ENCODE measurements around the gene GPRC5D. TPM values are rescaled to one million over a fixed set of nuclear protein-coding genes. Genes with fewer than 3 reads are reported as not detected.

The GPRC5D gene
- total RNA-seq, 1 donor from 2014 or later = not detected

DNA sequence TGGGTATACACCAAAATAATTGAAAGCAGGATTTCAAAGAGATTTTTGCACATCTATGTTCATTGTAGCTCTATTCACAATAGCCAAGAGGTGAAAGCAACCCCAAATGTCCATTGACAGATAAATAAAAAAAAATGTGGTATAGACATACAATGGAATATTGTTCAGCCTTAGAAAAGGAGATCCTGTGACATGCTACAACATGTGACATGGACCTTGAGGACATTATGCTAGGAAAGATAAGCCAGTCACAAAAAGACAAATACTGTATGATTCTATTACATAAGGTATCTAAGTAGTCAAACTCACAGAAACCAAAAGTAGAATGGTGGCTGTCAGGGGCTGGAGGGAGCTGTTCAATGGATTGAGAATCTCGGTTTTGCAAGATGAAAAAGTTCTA, 12.1 kb downstream of the GPRC5D start:
- intact Hi-C loops (cut with micrococcal nuclease) = no loop called here

DNA sequence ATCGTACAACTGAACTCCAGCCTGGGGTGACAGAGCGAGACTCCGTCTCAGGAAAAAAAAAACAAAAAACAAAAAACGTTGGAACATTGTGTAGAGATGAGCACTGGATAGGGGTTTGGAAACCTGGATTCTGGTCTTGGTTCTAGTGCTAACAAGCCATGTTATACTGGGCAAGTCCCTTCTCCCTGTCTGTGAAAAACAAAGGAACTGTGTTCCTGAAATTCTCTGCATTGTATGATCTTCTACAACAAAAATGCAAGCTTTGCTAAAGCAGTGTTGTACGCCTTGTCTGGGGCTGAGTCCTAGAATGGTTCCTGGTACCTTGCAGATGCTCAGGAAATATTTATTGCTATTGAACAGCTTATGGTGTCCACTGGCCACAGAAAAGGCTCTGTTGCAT, 13.4 kb downstream of the GPRC5D start:
- intact Hi-C loops (cut with micrococcal nuclease) = no loop called here

DNA sequence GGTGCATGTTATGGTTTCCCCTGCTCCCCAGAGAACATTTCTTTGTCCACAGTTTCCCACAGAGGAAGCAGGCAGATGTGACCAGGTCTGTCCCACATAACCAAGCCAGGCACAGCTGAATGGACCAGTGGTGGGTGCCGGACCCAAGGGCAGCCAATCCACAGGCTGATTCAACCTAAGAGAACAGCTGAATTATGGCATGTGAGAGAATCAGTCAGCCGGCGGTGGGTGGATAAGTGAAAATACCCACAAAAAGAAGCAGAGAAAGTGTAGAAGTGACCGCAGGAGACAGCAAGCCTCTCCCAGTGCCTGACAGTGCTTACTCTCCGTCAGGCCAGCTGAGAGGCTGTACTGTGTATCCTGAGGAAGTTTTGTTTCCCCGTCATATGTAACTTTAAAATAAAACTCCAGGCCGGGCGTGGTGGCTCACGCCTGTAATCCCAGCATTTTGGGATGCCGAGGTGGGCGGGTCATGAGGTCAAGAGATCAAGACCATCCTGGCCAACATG, 14.9 kb downstream of the GPRC5D start:
- intact Hi-C loops (cut with micrococcal nuclease) = no loop called here

DNA sequence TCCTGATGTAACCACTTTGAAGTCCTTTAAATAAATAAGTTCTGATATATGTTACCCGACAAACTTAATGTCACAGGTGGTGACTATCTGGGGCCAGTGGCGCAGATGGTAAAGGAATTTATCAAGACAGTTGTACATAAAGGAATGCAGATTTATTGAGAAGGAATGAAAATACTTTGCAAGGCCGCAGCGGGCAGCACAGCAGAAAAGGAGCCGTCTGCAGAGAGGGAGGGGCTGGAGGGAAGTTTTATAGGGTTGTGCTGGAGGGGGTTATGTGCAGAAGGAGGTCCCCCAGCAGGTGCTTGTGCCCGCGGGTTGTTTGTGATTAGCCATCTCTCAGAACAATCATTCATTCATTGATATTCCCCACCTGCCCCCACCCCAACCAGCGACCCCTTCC, 17.4 kb downstream of the GPRC5D start:
- intact Hi-C loops (cut with micrococcal nuclease) = no loop called here

DNA sequence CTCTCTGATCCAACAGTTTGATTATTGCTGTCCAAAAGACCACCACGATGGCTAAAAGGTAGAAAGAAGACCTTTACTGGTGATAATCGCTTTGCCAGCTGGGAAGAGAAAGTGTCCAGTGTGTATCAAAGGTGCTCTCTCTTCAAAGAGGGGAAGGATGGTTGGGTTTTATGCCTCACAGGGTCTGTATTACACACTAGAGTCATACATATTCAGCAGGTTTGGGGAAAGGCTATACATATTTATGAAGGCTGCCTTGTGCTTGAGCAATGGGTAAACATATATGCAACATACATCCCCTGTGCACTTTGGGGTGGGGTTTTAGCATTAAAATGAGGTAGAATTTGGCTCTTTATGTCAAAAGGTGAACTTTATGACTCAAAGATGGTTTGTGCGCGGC, 18.2 kb downstream of the GPRC5D start:
- intact Hi-C loops (cut with micrococcal nuclease) = no loop called here

DNA sequence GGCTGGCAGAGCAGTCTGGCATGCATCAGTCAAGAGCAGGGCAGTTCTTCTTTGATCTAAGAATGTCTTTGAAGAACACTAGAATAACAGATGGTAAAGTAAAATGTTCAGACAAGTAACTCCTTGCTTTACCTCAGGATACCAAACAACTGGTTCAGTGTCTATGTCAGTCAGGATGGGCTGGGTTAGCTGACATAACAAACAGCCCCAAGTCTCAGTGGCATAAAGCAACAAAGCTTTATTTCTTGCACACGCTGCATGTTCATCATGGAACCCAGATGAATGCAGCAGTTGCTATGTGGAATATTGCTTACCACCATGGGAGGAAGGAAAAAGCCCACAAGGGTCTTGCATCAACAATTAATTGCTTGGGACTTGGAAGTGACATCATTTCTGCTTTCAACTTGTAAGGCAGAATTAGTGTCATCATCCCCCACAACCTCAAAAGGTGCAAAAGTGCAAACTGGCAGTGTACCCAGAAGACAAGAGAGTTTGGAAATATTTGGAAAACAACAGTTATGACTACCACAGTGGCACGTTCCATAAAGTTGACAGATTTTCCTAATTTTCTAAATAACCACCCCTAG, 21.2 kb downstream of the GPRC5D start:
- intact Hi-C loops (cut with micrococcal nuclease) = no loop called here

DNA sequence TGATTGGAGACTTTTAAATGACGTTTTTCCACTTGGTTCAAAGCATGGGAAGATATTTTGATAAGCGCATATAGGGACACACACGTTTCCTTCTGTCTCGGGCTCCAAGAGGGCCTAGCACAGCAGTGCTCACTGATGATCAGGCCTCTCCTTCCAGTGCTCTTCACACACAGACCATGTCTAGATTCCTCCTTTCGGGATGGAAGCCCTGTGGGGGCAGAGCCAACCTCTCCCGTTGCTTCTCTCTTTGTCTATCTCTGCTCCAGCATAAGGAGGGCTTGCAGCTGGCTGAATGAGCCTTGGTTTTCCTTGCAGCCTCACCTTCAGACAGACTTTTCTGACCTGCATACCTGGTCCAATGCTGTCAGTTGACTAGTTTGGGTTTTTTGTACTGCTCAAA, 22.3 kb downstream of the GPRC5D start:
- intact Hi-C loops (cut with micrococcal nuclease) = no loop called here

DNA sequence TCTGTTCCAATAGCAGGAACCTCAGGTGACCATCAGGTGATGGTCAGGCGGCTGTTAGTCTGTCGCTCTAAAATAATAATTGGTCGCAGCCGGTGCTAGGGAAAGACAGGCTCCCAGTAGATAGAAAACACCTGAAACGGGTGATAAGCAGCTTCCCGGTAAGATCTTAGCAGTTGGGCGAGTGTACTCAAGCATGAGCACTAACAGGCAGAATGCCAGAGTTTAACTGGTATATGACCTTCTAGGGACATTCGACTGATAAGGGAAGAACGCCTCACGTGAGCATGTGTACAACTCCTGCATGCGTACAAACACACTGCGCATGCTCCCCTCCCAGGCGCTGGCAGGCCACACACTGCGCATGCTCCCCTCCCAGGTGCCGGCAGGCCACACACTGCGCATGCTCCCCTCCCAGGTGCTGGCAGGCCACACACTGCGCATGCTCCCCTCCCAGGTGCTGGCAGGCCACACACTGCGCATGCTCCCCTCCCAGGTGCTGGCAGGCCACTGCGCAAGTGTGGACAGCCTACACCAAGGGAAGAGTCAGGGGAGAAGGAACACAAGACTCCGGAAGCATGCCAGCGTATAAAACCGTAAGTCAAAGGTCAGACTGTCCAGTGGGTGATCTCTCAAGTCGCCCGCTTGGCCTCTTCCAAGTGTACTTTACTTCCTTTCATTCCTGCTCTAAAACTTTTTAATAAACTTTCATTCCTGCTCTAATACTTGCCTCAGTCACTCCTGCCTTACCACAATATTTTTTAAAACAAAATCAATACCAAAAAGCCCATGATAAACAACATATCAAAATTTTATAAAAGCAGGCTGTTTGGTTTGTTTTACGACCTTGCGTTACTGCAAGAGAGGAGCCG, 24.5 kb downstream of the GPRC5D start:
- intact Hi-C loops (cut with micrococcal nuclease) = no loop called here

DNA sequence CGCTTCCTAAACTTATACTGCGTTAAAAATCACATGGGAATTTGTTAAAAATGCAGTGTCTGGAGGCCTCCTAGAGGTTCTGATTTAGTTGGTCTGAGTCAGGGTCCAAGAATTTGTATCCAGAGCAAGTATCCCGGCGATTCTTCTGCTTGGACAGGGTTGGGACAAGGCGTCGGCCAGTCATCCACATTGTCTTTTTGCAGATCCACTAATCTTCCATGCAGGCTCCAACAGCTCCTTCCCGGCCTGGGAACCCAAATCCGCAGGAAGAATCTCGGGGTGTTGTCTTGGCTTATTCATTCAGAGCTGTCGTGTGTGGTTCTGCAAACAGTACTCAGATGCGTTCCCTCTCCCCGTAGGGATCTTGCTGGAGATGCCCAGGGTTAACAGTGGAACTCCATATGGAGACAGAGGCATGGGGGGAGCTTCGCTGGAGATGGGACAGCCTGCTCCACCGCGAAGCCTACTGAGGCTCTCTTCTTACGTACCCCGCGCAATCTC, 25.3 kb downstream of the GPRC5D start:
- intact Hi-C loops (cut with micrococcal nuclease) = no loop called here

DNA sequence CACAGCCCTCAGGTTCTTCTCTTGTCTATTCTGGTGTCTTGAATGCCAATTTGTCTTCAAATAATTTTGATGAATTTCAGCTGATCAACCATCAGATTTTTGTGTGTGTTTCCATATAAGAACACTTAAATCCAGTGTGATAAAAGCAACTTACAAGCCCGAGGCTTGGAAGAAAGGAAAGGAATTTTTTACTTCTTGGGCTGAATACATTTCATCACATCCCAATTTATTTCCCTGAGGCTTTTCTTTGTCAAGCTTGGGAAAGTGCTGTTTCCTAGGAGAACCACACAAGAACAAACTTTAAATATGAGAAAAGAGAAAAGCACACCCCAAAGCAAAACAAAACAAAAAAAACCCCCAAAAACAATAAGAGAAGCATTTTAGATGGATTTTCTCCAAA, 26.6 kb downstream of the GPRC5D start:
- intact Hi-C loops (cut with micrococcal nuclease) = no loop called here

DNA sequence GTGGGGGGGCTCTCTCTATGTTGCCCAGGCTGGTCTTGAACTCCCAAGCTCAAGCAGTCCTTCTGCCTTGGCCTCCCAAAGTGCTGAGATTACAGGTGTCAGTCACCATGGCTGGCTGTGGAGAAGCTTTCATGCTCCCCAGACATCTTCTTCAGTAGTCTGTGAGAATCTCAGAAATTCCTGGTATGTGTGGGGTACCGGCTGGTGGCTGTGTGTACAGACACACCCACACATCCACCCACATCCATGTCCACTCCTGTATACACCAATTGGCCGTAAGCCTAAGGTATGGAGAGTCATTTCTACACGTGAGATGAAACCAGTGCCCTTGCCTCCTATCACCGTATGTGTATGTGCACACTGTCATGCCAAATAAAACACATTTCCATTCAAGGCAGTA, 27.8 kb downstream of the GPRC5D start:
- intact Hi-C loops (cut with micrococcal nuclease) = no loop called here

DNA sequence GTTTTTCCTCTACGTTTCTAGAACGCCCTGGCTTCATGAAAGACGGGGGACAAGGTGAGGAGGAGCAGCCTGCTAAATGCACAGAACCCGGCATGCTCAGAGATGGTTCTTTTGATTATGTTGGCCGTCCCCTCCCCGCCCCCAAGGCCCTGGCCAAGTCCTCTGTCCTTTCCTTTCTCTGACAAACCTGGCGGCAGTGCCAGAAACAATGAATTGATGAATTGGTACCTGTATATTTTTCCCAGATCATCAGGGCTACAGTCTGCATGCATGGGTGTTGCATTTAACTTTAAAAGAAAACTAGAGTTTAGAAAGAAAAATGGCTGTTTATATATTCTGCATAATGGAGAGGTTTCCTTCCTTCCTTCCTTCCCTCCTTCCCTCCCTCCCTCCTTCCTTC, 29.0 kb downstream of the GPRC5D start:
- intact Hi-C loops (cut with micrococcal nuclease) = no loop called here

DNA sequence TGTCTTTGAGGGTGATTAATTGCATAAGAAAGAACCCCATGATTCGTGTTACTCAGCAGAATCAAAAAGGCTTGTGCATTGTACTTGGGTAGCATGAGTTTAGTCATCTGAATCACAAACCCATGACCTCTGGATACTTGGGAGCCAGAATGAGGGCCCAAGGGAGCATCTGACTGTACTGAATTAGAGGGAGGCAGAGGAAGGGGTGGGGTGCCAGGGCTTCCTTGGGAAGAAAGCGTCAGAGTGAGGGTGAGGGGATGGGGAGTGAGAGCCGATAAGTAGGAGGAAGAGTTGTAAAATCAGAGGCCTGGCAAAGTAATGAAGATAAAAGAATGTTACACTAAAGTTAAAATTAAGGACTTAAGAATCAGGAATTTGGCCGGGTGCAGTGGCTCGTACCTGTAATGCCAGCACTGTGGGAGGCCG, 29.8 kb downstream of the GPRC5D start:
- intact Hi-C loops (cut with micrococcal nuclease) = no loop called here

DNA sequence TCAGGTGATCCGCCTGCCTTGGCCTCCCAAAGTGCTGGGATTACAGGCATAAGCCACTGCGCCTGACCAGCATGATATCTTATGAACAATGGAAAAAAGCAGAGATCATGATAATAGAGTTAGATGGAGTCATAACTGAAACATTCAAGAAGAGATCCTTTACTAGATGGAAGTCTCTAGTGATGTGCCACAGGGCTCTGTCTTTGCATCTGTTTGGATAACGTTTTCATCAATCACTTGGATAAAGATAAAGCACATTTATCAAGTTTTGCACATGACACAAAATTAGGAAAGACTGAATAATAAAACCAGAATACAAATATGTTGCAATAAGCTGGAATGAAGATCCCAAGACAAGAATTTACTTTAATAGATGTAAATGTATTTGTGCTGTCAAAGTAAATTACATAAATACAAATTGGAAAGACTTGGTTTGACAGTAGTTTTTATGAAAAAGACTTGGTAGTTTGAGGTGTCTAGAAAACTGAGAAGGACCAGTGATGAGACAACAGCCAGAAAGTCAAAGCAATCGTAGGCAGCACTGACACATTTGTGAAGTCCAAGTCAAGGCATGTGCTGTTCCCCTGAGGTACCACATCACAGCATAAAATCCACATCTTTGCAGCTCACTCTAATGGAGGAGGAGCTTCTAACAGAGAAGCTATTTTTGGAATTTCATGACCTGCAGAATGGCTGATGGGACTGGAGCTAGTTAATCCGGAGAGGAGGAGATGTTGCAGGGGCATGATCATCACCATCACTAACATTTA, 32.1 kb downstream of the GPRC5D start:
- intact Hi-C loops (cut with micrococcal nuclease) = loop anchor here (5.0 to 10.0 kb wide), 2 partner anchors 122 to 745 kb away; partner anchors contain the start of gene FAM234B

DNA sequence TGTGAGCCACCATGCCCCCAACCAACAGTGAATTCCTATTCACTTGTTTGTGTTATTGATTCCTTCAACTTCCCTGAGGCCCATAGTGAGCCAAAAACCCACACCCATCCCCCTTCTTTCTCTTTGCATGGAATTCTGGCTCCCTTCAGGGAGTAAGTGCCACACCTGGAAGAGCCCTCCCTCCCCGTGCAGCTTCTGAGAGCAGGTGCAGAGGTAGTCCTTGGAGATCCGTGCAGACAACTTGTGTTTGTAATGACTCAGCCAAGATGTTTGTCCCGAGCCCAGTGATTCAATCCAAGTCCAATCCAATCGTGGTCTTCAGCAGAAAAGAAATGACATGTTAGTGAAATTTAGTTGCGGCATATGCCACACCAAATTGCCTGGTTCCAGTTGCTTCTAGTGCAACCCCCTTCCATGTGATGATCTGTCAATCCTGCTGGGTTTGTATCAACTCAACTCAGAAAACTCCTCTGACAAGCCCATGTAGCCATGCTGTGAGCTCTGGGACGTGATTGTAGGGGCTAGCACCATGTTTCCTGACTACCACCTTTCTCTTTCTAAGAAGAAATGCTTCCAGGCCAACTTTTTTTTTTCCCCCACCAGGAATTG, 33.1 kb downstream of the GPRC5D start:
- intact Hi-C loops (cut with micrococcal nuclease) = loop anchor here (5.0 to 10.0 kb wide), 2 partner anchors 123 to 746 kb away; partner anchors contain the start of gene FAM234B

DNA sequence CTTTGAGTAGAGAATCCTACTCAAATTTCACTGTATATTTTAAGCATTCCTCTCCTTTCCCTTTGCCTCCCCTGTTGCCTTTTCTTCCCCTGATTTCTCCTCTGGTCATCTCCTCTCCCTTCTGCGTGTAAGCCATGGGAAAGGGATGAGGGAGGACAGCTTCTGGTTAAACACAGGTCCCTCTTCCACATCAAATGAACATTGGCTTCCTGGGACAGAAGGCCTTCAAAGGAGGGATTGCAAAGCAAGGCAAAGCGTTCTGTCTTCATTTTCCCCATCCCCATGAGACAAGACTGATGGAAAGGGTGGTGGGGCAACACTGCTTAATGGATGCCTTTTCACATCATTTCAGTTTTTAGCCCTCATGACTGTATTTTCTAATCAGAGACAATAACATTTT, 34.5 kb downstream of the GPRC5D start:
- intact Hi-C loops (cut with micrococcal nuclease) = loop anchor here (5.0 to 10.0 kb wide), 2 partner anchors 125 to 747 kb away; partner anchors contain the start of gene FAM234B

DNA sequence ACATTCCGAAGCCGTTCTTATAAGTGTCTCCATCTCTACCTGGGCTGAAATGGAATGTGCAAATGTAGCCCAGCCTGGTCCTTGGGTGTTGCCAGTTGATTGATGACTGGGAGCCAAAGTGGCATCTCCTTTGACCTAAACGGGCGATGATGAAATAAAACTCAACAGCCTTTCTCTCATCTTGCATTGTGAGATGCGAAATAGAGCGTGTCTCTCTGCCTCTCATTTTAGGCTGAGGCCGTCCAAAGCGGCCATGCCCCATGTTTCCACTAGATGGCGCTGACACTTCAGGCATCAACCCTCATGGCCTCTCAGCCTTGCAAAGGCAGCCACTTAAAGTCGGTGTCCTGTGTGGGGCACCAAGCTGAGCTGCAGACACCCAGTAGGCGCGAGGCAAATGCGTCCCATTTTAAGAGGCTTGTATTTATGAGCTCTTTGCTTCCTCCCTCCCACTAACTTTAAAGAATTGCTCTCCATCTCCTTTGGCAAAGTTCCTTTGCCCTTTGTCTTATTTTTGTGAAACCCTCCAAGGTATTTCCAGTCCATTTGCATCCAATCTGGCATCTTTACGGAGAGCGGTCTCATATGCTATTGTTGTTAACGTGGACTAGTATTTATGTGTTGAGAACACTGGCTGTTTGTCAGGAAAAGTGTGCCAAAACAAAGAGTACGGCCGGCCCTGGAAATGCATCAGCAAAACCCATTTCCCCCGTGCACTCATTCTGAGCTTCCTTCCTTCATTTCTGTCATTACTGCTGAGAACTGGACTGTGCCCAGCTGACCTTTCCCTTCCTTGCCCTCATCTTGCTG, 35.6 kb downstream of the GPRC5D start:
- intact Hi-C loops (cut with micrococcal nuclease) = loop anchor here (1.0 to 10.0 kb wide), 11 partner anchors 67 to 1251 kb away; partner anchors contain the start of gene FAM234B

DNA sequence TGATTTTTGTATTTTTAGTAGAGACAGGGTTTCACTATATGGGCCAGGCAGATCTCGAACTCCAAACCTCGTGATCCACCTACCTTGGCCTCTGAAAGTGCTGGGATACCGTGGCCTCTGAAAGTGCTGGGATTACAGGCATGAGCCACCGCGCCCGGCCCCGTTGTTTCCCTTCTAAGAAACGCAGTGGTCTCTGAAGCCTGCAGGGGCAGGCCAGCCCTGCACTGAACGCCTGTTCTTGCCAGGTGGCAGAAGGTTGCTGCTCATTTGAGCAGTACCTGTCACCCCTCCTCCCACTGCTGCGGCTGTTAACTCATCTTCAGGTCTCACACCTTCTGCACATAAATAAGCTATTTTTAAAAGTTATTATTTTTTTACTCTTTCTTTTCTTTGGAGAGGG, 36.3 kb downstream of the GPRC5D start:
- intact Hi-C loops (cut with micrococcal nuclease) = loop anchor here (1.0 to 10.0 kb wide), 11 partner anchors 68 to 1252 kb away; partner anchors contain the start of gene FAM234B

DNA sequence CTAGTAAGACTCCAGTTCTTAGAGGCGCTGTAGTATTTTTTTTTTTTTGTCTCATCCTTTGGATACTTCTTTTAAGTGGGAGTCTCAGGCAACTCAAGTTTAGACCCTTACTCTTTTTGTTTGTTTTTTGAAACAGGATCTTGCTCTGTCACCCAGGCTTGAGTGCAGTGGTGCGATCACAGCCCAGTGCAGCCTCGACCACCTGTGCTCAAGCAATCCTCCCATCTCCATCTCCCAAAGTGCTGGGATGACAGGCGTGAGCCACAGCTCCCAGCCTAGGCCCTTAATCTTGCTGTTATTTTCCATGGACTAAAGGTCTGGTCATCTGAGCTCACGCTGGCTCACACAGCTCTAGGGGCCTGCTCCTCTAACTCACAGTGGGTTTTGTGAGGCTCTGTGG, 39.3 kb downstream of the GPRC5D start:
- intact Hi-C loops (cut with micrococcal nuclease) = loop anchor here (10.0 kb wide), 1 partner anchor 752 kb away; no protein-coding TSS in a partner anchor

DNA sequence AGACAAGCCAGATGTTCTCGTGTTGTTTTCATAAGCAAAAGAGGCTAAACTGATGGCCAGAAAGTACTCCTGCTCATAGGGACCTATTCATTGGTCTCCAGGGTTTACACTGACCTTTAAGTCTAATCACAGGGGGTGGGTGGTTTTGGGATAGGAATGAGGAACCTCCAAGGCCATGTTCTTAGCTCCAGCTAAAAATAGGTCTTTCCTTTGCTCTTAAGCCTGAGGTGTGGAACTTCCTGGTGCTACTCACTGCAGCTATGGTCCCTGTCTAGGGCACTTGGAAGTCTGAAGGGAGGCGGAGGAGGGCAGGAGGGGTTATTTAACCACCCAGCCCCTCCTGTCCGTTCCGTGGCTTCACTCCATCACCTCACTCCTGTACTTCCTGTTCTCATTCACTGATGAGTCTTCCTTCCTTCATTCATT, 42.0 kb downstream of the GPRC5D start:
- intact Hi-C loops (cut with micrococcal nuclease) = loop anchor here (10.0 kb wide), 1 partner anchor 755 kb away; no protein-coding TSS in a partner anchor
